Measurements from ENCODE around the gene MED13L.

MED13L gene

GRCh38 chr12:116048879-116049278, 228.6 kb downstream of the MED13L start:
- Histone ChIP-seq H3K4me1 (ENCODE audit: control insufficient read depth, low read depth, low read length) (no peaks in the 10 kb centered on the region), H2AK5ac (ENCODE audit: low read length) (no peak overlapping the region), H3K18ac (ENCODE audit: low read length) (no peak overlapping the region), H3K23ac (ENCODE audit: low read length) (no peak overlapping the region), H2BK5ac (ENCODE audit: low read length) (no peak overlapping the region), H3K27me3 (ENCODE audit: insufficient read depth, low read length, poor library complexity) (no peaks in the 10 kb centered on the region), H3K56ac (ENCODE audit: low read length) (no peak overlapping the region), H3K4ac (ENCODE audit: low read depth, low read length) (no peak overlapping the region), H3K27ac (ENCODE audit: low read depth, low read length) (no peak overlapping the region), H3K4me3 (ENCODE audit: low read length) (no peak overlapping the region), H3K79me1 (ENCODE audit: low read length) (peaks cover 5% of the 10 kb centered on the region), H3K36me3 (ENCODE audit: control insufficient read depth, insufficient read depth, low read length) (no peaks in the 10 kb centered on the region), H3K9ac (ENCODE audit: low read length) (no peak overlapping the region), H3K4me2 (ENCODE audit: low read length) (no peak overlapping the region), H4K5ac (ENCODE audit: low read length) (no peak overlapping the region), H4K8ac (ENCODE audit: low read depth, low read length) (no peak overlapping the region), H3K79me2 (ENCODE audit: control insufficient read depth, insufficient read depth, low read length) (peaks cover 7% of the 10 kb centered on the region), H2BK120ac (ENCODE audit: low read depth, low read length) (no peak overlapping the region), H2BK15ac (replicated peaks; ENCODE audit: low read depth) (no peak overlapping the region)
- DNase-seq, result no peak

- Histone ChIP-seq H3K56ac (ENCODE audit: low read length) (no peak overlapping the region), H3K27me3 (ENCODE audit: insufficient read depth, low read length, poor library complexity) (no peaks in the 10 kb centered on the region), H3K4me2 (ENCODE audit: low read length) (no peak overlapping the region), H2BK5ac (ENCODE audit: low read length) (no peak overlapping the region), H3K36me3 (ENCODE audit: control insufficient read depth, insufficient read depth, low read length) (no peaks in the 10 kb centered on the region), H3K4ac (ENCODE audit: low read depth, low read length) (no peak overlapping the region), H2BK15ac (replicated peaks; ENCODE audit: low read depth) (no peak overlapping the region), H3K4me1 (ENCODE audit: control insufficient read depth, low read depth, low read length) (no peaks in the 10 kb centered on the region), H4K5ac (ENCODE audit: low read length) (no peak overlapping the region), H3K18ac (ENCODE audit: low read length) (no peak overlapping the region), H3K79me1 (ENCODE audit: low read length) (peaks cover 7% of the 10 kb centered on the region), H2BK120ac (ENCODE audit: low read depth, low read length) (no peak overlapping the region), H3K23ac (ENCODE audit: low read length) (no peak overlapping the region), H3K79me2 (ENCODE audit: control insufficient read depth, insufficient read depth, low read length) (peaks cover 4% of the 10 kb centered on the region), H3K9ac (ENCODE audit: low read length) (no peak overlapping the region), H3K27ac (ENCODE audit: low read depth, low read length) (no peak overlapping the region), H2AK5ac (ENCODE audit: low read length) (no peak overlapping the region), H4K8ac (ENCODE audit: low read depth, low read length) (no peak overlapping the region), H3K4me3 (ENCODE audit: low read length) (no peak overlapping the region)
- DNase-seq, result no peak
These were observed 231.5 kb downstream of the MED13L start for GRCh38 chr12:116046039-116046438.

GRCh38 chr12:116045150-116045549, 232.3 kb downstream of the MED13L start:
- Histone ChIP-seq H3K4me3 (ENCODE audit: low read length) (no peak overlapping the region), H3K23ac (ENCODE audit: low read length) (no peak overlapping the region), H2AK5ac (ENCODE audit: low read length) (no peak overlapping the region), H3K4me2 (ENCODE audit: low read length) (no peak overlapping the region), H2BK15ac (replicated peaks; ENCODE audit: low read depth) (no peak overlapping the region), H3K79me2 (ENCODE audit: control insufficient read depth, insufficient read depth, low read length) (peaks cover 4% of the 10 kb centered on the region), H2BK5ac (ENCODE audit: low read length) (no peak overlapping the region), H4K5ac (ENCODE audit: low read length) (no peak overlapping the region), H3K27ac (ENCODE audit: low read depth, low read length) (no peak overlapping the region), H4K8ac (ENCODE audit: low read depth, low read length) (no peak overlapping the region), H3K36me3 (ENCODE audit: control insufficient read depth, insufficient read depth, low read length) (no peaks in the 10 kb centered on the region), H3K79me1 (ENCODE audit: low read length) (peaks cover 10% of the 10 kb centered on the region), H3K27me3 (ENCODE audit: insufficient read depth, low read length, poor library complexity) (no peaks in the 10 kb centered on the region), H3K56ac (ENCODE audit: low read length) (no peak overlapping the region), H3K18ac (ENCODE audit: low read length) (no peak overlapping the region), H2BK120ac (ENCODE audit: low read depth, low read length) (no peak overlapping the region), H3K4me1 (ENCODE audit: control insufficient read depth, low read depth, low read length) (no peaks in the 10 kb centered on the region), H3K4ac (ENCODE audit: low read depth, low read length) (no peak overlapping the region), H3K9ac (ENCODE audit: low read length) (no peak overlapping the region)
- WGBS (ENCODE audit: extremely low coverage, insufficient coverage, low lambda C conversion rate), result no CpG with 5 or more reads among the region's 2 CpGs
- DNase-seq, result no peak

DNA sequence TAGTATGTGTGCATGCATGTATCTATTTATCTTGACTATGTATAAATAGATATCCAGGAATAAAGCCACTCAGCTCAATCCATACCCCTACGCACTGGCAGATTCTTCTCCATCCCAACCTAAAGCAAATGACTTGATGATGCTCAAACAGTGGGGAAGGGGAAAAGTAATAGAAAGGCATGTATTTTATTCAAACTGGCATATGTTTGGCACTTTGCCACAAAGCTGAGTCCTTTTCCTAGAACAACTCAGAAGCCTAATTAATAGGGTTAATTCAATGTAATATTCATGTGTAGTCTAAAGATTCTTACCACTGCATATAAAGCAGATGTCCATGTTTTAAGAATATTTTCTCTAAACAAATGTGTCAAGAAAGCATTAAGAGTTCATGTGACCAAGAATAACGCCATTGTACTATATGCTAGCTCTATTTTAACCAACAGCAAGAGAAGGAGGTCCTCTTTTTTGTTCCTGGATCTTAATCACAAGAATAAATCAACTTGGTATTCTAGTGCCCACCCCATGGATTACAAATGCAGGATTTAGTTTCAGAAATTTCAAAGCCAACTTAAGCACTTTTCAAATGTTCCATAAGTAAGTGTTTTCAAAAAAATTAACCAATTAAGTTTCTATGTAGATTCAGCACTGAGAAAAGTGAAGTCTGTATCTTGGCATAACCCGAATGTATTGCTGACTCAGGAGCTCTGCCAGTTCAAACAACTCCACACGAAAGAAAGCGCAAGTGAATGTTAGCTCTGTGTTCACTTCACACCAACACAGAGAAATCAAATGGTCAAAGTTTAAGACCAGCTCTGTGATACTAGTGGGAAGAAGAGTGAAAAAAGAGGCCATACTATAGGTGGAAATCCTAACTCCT, 233.6 kb downstream of the MED13L start:
- H3K56ac ChIP-seq (ENCODE audit: low read length), result no peak overlapping the region
- H3K4me3 ChIP-seq (ENCODE audit: low read length), result no peak overlapping the region
- no peak overlapping the region for H2AK5ac ChIP-seq (ENCODE audit: low read length)
- H3K4me2 ChIP-seq (ENCODE audit: low read length), result no peak overlapping the region
- no peak overlapping the region for H2BK15ac ChIP-seq (replicated peaks; ENCODE audit: low read depth)
- H4K8ac ChIP-seq (ENCODE audit: low read depth, low read length), result no peak overlapping the region
- peaks cover 4% of the 10 kb centered on the region for H3K79me2 ChIP-seq (ENCODE audit: control insufficient read depth, insufficient read depth, low read length)
- H3K4me1 ChIP-seq (ENCODE audit: control insufficient read depth, low read depth, low read length), result no peaks in the 10 kb centered on the region
- H3K27me3 ChIP-seq (ENCODE audit: insufficient read depth, low read length, poor library complexity), result no peaks in the 10 kb centered on the region
- no peak overlapping the region for H3K9ac ChIP-seq (ENCODE audit: low read length)
- WGBS (ENCODE audit: extremely low coverage, insufficient coverage, low lambda C conversion rate), result no CpG with 5 or more reads among the region's 5 CpGs
- no peak for DNase-seq
- no peak overlapping the region for H3K27ac ChIP-seq (ENCODE audit: low read depth, low read length)
- no peak overlapping the region for H4K5ac ChIP-seq (ENCODE audit: low read length)
- no peak overlapping the region for H2BK5ac ChIP-seq (ENCODE audit: low read length)
- H3K79me1 ChIP-seq (ENCODE audit: low read length), result peaks cover 13% of the 10 kb centered on the region
- no peaks in the 10 kb centered on the region for H3K36me3 ChIP-seq (ENCODE audit: control insufficient read depth, insufficient read depth, low read length)
- H2BK120ac ChIP-seq (ENCODE audit: low read depth, low read length), result no peak overlapping the region
- H3K18ac ChIP-seq (ENCODE audit: low read length), result no peak overlapping the region
- no peak overlapping the region for H3K23ac ChIP-seq (ENCODE audit: low read length)
- H3K4ac ChIP-seq (ENCODE audit: low read depth, low read length), result no peak overlapping the region

DNA sequence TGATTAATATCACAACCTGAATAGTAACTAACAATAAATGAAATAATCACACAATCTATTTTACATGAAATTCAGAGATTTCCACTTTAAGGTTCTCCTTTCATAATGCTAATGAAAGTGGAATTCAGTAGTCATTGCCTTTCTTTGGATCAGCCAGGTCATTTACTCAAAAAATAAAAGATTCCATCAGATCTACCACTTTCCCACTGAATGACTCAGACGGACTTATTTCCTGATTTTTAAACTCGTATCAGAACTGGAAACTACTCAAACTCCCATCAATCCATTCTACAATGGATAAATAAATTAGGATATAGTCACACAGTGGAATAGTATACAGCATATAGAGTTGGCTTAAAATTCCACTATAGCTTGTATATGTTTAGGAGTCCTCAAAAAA, 237.1 kb downstream of the MED13L start:
- Histone ChIP-seq H3K18ac (ENCODE audit: low read length) (no peak overlapping the region), H3K4ac (ENCODE audit: low read depth, low read length) (no peak overlapping the region), H3K23ac (ENCODE audit: low read length) (no peak overlapping the region), H4K5ac (ENCODE audit: low read length) (no peak overlapping the region), H3K27ac (ENCODE audit: low read depth, low read length) (no peak overlapping the region), H2AK5ac (ENCODE audit: low read length) (no peak overlapping the region), H3K36me3 (ENCODE audit: control insufficient read depth, insufficient read depth, low read length) (no peaks in the 10 kb centered on the region), H3K79me2 (ENCODE audit: control insufficient read depth, insufficient read depth, low read length) (peaks cover 4% of the 10 kb centered on the region), H3K27me3 (ENCODE audit: insufficient read depth, low read length, poor library complexity) (no peaks in the 10 kb centered on the region), H3K4me1 (ENCODE audit: control insufficient read depth, low read depth, low read length) (no peaks in the 10 kb centered on the region), H3K56ac (ENCODE audit: low read length) (no peak overlapping the region), H2BK15ac (replicated peaks; ENCODE audit: low read depth) (no peak overlapping the region), H3K4me2 (ENCODE audit: low read length) (no peak overlapping the region), H3K79me1 (ENCODE audit: low read length) (peaks cover 16% of the 10 kb centered on the region), H3K4me3 (ENCODE audit: low read length) (no peak overlapping the region), H2BK5ac (ENCODE audit: low read length) (no peak overlapping the region), H3K9ac (ENCODE audit: low read length) (no peak overlapping the region), H4K8ac (ENCODE audit: low read depth, low read length) (no peak overlapping the region), H2BK120ac (ENCODE audit: low read depth, low read length) (no peak overlapping the region)
- no peak for DNase-seq
- no CpG with 5 or more reads among the region's 2 CpGs for WGBS (ENCODE audit: extremely low coverage, insufficient coverage, low lambda C conversion rate)

DNA sequence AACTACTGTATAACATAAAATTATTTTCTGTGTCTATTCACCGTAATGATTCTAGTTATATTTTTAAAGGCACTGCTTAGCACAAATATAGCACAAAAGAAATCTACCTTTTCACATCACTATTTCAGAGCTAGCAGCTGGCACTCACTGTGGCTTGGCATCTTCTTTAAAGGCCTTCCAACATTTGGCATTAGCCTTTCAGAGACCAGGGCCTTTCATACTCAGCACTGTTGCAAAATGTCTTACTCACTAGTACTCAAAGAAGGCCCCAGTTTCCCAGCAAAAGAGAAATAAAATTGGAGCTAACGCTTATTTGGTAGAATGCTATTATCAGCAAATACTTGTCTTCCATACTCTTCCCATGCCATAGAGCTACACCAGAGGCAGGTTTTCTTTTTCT, 238.4 kb downstream of the MED13L start:
- Histone ChIP-seq H3K4me2 (ENCODE audit: low read length) (no peak overlapping the region), H3K56ac (ENCODE audit: low read length) (no peak overlapping the region), H3K9ac (ENCODE audit: low read length) (no peak overlapping the region), H2BK5ac (ENCODE audit: low read length) (no peak overlapping the region), H2BK15ac (replicated peaks; ENCODE audit: low read depth) (no peak overlapping the region), H3K18ac (ENCODE audit: low read length) (no peak overlapping the region), H2BK120ac (ENCODE audit: low read depth, low read length) (no peak overlapping the region), H3K23ac (ENCODE audit: low read length) (no peak overlapping the region), H3K4me1 (ENCODE audit: control insufficient read depth, low read depth, low read length) (no peaks in the 10 kb centered on the region), H4K5ac (ENCODE audit: low read length) (no peak overlapping the region), H4K8ac (ENCODE audit: low read depth, low read length) (no peak overlapping the region), H3K4me3 (ENCODE audit: low read length) (no peak overlapping the region), H3K79me2 (ENCODE audit: control insufficient read depth, insufficient read depth, low read length) (peaks cover 2% of the 10 kb centered on the region), H3K27ac (ENCODE audit: low read depth, low read length) (no peak overlapping the region), H3K79me1 (ENCODE audit: low read length) (peaks cover 16% of the 10 kb centered on the region), H3K36me3 (ENCODE audit: control insufficient read depth, insufficient read depth, low read length) (no peaks in the 10 kb centered on the region), H3K27me3 (ENCODE audit: insufficient read depth, low read length, poor library complexity) (no peaks in the 10 kb centered on the region), H3K4ac (ENCODE audit: low read depth, low read length) (no peak overlapping the region), H2AK5ac (ENCODE audit: low read length) (no peak overlapping the region)
- WGBS (ENCODE audit: extremely low coverage, insufficient coverage, low lambda C conversion rate), result no CpG with 5 or more reads among the region's 2 CpGs
- no peak for DNase-seq
